MM.1S (cell line): ENCODE results near the gene RAVER2.

Experiments
- DNase-seq: peaks from one replicate; pipeline ENCODE4 v3.0.0-alpha.2; 2015
- H2AFZ ChIP-seq: fragments of 300-600 bp; sonication (generic); 2 replicates; pipeline ENCODE4 v1.6.0; 2016; ENCODE audit warnings: antibody characterized with exemption, low read length
- H3F3A ChIP-seq: fragments of 300-600 bp; sonication (generic); 2 replicates; pipeline ENCODE4 v1.6.1; 2016; ENCODE audit warnings: mild to moderate bottlenecking, antibody characterized with exemption, low read length, moderate library complexity, mixed read lengths; ENCODE audit not compliant: insufficient read depth
- H3K27ac ChIP-seq: fragments of 300-600 bp; sonication (generic); 2 replicates; pipeline ENCODE4 v1.5.1; 2016; ENCODE audit warnings: mild to moderate bottlenecking, low read length
- H3K27me3 ChIP-seq: fragments of 300-600 bp; sonication (generic); replicated peaks from 2 replicates; pipeline ENCODE4 v1.6.0; 2016; ENCODE audit warnings: low read length; ENCODE audit not compliant: insufficient read depth
- H3K36me3 ChIP-seq: fragments of 300-600 bp; sonication (generic); replicated peaks from 2 replicates; pipeline ENCODE4 v1.6.1; 2016; ENCODE audit warnings: mild to moderate bottlenecking, low read length, mixed read lengths; ENCODE audit not compliant: insufficient read depth
- H3K4me1 ChIP-seq: fragments of 300-600 bp; sonication (generic); 2 replicates; pipeline ENCODE4 v1.6.1; 2016; ENCODE audit warnings: low read length, mixed read lengths
- H3K4me2 ChIP-seq: fragments of 300-600 bp; sonication (generic); 2 replicates; pipeline ENCODE4 v1.6.0; 2016; ENCODE audit warnings: low read depth, low read length
- H3K4me3 ChIP-seq: fragments of 300-600 bp; sonication (generic); 2 replicates; pipeline ENCODE4 v1.5.1; 2016; ENCODE audit warnings: low read length, mixed read lengths
- H3K79me2 ChIP-seq: fragments of 300-600 bp; sonication (generic); 2 replicates; pipeline ENCODE4 v1.6.1; 2016; ENCODE audit warnings: mixed run types, low read length, mixed read lengths
- H3K9ac ChIP-seq: fragments of 300-600 bp; sonication (generic); 2 replicates; pipeline ENCODE4 v1.6.1; 2016; ENCODE audit warnings: low read length, mixed read lengths
- H3K9me2 ChIP-seq: fragments of 300-600 bp; sonication (generic); replicated peaks from 2 replicates; pipeline ENCODE4 v1.6.1; 2016; ENCODE audit warnings: mild to moderate bottlenecking, low read length, mixed read lengths; ENCODE audit not compliant: insufficient read depth
- H3K9me3 ChIP-seq: fragments of 300-600 bp; sonication (generic); replicated peaks from 2 replicates; pipeline ENCODE4 v1.6.1; 2016; ENCODE audit warnings: mild to moderate bottlenecking, low read length, mixed read lengths; ENCODE audit not compliant: insufficient read depth
- H4K20me1 ChIP-seq: fragments of 300-600 bp; sonication (generic); 2 replicates; pipeline ENCODE4 v1.6.1; 2016; ENCODE audit warnings: mild to moderate bottlenecking, low read length, moderate library complexity, mixed read lengths; ENCODE audit not compliant: insufficient read depth
- CTCF ChIP-seq: fragments of 300-600 bp; sonication (generic); IDR thresholded peaks from 2 replicates; pipeline ENCODE4 v1.5.1; 2016; ENCODE audit warnings: antibody characterized with exemption, low read length, mixed read lengths
- EZH2 ChIP-seq: fragments of 300-600 bp; sonication (generic); optimal IDR thresholded peaks from 2 replicates; pipeline ENCODE3; 2017; ENCODE audit warnings: low read depth, mild to moderate bottlenecking, antibody characterized with exemption, low read length, mixed read lengths
- EZH2phosphoT487 ChIP-seq: fragments of 300-600 bp; sonication (generic); IDR thresholded peaks from 2 replicates; pipeline ENCODE4 v1.6.1; 2018; ENCODE audit warnings: antibody characterized with exemption, low read length

RAVER2 gene

GRCh38 chr1:64871256-64871655 is 126.4 kb downstream of the RAVER2 start:
- Histone ChIP-seq H3K9ac (no peak overlapping the region), H4K20me1 (no peaks in the 10 kb centered on the region), H3K9me2 (no peaks in the 10 kb centered on the region), H3K4me2 (no peak overlapping the region), H3K9me3 (no peaks in the 10 kb centered on the region), H3K4me3 (no peak overlapping the region), H2AFZ (no peak overlapping the region), H3K27ac (no peak overlapping the region), H3K36me3 (peaks cover 3% of the 10 kb centered on the region; the same call in 1 of the 2 replicates), H3K4me1 (no peaks in the 10 kb centered on the region), H3K27me3 (no peaks in the 10 kb centered on the region), H3F3A (no peaks in the 10 kb centered on the region), H3K79me2 (peaks cover 8% of the 10 kb centered on the region; the same call in 1 of the 2 replicates)
- TF ChIP-seq EZH2 (no peak), EZH2phosphoT487 (no peak)
- no peak for DNase-seq

- H4K20me1 ChIP-seq: no peaks in the 10 kb centered on the region
- H3K4me1 ChIP-seq: no peaks in the 10 kb centered on the region
- peaks cover 3% of the 10 kb centered on the region; the same call in 1 of the 2 replicates for H3K36me3 ChIP-seq
- peaks cover 7% of the 10 kb centered on the region; the same call in 1 of the 2 replicates for H3K79me2 ChIP-seq
- H2AFZ ChIP-seq: no peak overlapping the region
- no peak for TF ChIP-seq EZH2
- no peak overlapping the region for H3K9ac ChIP-seq
- no peaks in the 10 kb centered on the region for H3F3A ChIP-seq
- H3K9me3 ChIP-seq: no peaks in the 10 kb centered on the region
- no peaks in the 10 kb centered on the region for H3K9me2 ChIP-seq
- no peak overlapping the region for H3K4me2 ChIP-seq
- H3K4me3 ChIP-seq: no peak overlapping the region
- DNase-seq: no peak
- H3K27me3 ChIP-seq: no peaks in the 10 kb centered on the region
- no peak overlapping the region for H3K27ac ChIP-seq
These were observed 127.2 kb downstream of the RAVER2 start for GRCh38 chr1:64872067-64872466.

GRCh38 chr1:64873576-64873975 is 128.7 kb downstream of the RAVER2 start:
- TF ChIP-seq EZH2 (no peak), CTCF (no peak), EZH2phosphoT487 (no peak)
- peaks cover 3% of the 10 kb centered on the region; the same call in 1 of the 2 replicates for H3K36me3 ChIP-seq
- no peaks in the 10 kb centered on the region for H4K20me1 ChIP-seq
- no peak overlapping the region for H2AFZ ChIP-seq
- H3K9me3 ChIP-seq: no peaks in the 10 kb centered on the region
- no peaks in the 10 kb centered on the region for H3F3A ChIP-seq
- no peak overlapping the region for H3K27ac ChIP-seq
- H3K4me3 ChIP-seq: no peak overlapping the region
- H3K9me2 ChIP-seq: no peaks in the 10 kb centered on the region
- H3K4me2 ChIP-seq: no peak overlapping the region
- H3K9ac ChIP-seq: no peak overlapping the region
- no peaks in the 10 kb centered on the region for H3K27me3 ChIP-seq
- H3K4me1 ChIP-seq: no peaks in the 10 kb centered on the region
- no peak for DNase-seq
- peaks cover 4% of the 10 kb centered on the region; the same call in 1 of the 2 replicates for H3K79me2 ChIP-seq

GRCh38 chr1:64874666-64875065 is 129.8 kb downstream of the RAVER2 start:
- Histone ChIP-seq H3K9me2 (no peaks in the 10 kb centered on the region), H3F3A (no peaks in the 10 kb centered on the region), H3K79me2 (peaks cover 5% of the 10 kb centered on the region), H3K4me3 (no peak overlapping the region), H3K4me1 (no peaks in the 10 kb centered on the region), H3K4me2 (no peak overlapping the region), H4K20me1 (no peaks in the 10 kb centered on the region), H3K27me3 (no peaks in the 10 kb centered on the region), H3K27ac (no peak overlapping the region), H3K9me3 (no peaks in the 10 kb centered on the region), H3K9ac (no peak overlapping the region), H2AFZ (no peak overlapping the region), H3K36me3 (peaks cover 3% of the 10 kb centered on the region; the same call in 1 of the 2 replicates)
- DNase-seq: no peak
- no peak for TF ChIP-seq EZH2
- no peak for TF ChIP-seq EZH2phosphoT487
- TF ChIP-seq CTCF: no peak
